Inflammatory macrophage treated with lipopolysaccharide for 1 hour (primary cell): ENCODE data around the gene SLC6A14.

Experiments
- DNase-seq, 2 donors: peaks; one replicate each; pipeline ENCODE4 v3.0.0-alpha.2; 2020 to 2022

SLC6A14 gene, protein sequence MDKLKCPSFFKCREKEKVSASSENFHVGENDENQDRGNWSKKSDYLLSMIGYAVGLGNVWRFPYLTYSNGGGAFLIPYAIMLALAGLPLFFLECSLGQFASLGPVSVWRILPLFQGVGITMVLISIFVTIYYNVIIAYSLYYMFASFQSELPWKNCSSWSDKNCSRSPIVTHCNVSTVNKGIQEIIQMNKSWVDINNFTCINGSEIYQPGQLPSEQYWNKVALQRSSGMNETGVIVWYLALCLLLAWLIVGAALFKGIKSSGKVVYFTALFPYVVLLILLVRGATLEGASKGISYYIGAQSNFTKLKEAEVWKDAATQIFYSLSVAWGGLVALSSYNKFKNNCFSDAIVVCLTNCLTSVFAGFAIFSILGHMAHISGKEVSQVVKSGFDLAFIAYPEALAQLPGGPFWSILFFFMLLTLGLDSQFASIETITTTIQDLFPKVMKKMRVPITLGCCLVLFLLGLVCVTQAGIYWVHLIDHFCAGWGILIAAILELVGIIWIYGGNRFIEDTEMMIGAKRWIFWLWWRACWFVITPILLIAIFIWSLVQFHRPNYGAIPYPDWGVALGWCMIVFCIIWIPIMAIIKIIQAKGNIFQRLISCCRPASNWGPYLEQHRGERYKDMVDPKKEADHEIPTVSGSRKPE

DNA sequence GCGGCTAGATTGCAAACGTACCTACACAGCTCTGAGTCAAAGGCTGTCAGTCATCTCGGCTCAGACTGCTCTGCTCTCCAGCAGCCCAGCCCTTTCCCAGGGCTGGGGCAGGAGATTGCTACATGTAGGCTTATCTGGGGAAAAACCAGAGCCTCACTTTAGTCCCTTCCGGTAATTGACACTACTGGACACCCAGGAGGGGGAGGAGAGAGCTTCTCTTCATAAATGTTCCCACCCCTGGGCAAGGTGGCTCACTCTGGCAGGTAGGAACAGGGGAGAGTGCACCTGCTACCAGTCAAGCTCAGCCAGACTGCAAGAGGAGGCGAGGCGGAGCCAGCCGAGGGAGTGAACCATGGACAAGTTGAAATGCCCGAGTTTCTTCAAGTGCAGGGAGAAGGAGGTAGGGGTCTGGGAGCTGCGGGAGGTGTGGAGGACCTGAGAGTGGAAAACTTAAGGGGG lies at the start of gene SLC6A14:
TSS of gene SLC6A14 (plus strand) at position 249 of the 459 bp plus-strand sequence. CDS start at position 353, 104 bp downstream.
- DNase-seq = no peak

DNA sequence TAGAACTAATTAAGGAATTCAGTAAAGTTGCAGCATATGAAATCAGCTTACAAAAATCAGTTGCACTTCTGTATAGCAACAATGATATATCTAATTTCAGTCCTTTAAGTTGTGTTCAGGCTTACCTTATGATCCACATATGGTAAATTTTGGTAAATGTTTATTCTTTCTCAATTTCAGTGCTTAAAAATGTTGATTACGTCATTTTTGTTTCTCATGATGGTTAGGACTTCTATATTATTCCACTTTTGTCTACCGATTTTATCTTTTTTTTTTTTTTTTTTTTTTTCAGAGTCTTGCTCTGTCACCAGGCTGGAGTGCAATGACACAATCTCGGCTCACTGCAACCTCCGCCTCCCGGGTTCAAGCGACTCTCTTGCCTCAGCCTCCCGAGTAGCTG lies 40.7 kb upstream of the SLC6A14 start:
- DNase-seq = no peak

DNA sequence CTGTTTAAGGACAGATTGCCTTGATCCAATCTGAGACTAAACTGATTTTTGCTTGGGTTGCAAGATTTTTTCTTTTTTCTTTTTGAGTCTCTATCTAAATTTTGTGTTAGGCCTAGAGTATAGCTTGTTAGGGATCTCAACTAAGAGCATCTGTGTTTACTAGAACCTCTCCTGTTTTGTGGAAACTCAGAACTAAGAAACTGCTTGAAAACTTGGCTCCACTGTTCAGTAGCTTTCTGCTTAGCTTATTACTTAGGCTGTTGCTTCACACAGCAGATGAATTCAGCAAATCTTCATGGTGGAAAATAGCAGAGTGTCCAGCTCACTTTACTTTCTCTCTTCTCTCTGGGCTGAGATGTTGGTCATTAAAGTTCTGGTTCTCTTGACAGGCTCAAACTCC lies 36.7 kb upstream of the SLC6A14 start:
- no peak for DNase-seq

DNA sequence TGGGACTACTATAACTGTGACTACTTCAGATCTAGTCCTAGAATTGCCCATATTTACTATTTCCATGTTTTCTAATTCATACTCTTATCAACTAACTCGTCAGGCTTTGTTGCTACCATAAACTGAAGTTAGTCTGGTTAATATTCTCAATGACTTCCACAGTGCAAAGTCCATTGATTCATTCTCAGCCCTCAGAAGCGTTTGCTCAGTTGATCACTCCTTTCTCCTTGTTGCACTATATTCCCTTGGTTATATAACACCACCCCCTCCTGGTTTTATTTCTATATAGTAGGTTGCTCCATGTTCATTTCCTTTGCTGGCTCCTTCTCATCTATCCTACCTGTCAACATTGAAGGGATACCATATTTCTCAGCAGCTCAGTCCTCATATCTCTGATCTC lies 27.2 kb upstream of the SLC6A14 start:
- no peak for DNase-seq

DNA sequence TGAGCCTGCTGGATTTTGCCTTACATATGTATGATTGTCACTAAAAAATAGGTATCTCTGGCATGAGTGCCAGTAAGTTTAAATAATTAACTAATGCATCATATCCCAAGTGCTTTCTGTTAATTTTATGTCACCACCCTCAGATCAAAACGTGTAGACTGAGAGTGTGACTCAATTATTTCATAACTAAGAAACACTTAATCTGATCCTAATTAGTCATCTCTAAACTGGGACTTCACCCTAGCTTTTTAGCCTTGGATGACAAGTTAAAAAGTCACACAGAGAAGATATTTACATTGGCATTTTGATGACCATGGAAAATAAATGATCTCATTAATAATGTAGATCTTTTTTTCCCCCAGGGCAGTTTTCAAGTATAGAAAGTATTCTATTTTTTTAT lies 23.1 kb upstream of the SLC6A14 start:
- no peak for DNase-seq

DNA sequence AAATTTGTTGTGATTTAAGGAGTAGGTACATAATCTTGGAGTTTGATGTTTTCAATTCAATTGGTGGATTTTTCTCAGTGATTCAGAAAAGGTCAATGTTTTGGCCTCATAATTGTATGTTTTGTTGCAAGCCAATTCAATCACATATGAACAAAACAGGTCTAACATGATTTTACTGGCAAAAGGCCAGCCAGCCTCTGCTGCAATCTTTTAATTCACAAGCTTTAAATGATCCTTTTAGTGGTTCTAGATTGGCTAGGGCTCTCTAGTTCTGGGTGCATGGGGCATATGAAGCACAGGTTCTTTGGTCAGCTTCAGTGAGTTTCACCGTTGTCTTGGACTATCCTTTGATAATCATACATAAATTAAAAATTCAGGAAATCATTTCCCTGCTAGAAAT lies 19.2 kb upstream of the SLC6A14 start:
- no peak for DNase-seq

DNA sequence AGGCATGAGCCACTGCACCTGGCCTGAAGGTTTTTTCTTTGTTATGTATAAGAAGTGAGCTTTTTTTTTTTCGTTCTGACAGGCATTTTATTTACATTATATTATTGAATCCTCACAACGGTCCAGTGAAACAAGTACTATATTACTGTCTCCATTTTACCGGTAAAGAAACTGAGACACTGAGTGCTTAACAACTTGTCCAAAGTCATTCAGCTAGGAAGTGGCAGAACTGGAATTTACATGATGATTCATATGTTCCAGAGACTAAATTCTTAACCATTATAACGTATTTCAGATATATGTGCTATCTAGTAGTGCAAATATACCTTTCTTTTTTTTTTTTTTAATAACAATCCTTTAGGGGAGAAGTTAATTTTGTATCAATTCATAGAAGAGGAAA lies 18.4 kb upstream of the SLC6A14 start:
- no peak for DNase-seq

DNA sequence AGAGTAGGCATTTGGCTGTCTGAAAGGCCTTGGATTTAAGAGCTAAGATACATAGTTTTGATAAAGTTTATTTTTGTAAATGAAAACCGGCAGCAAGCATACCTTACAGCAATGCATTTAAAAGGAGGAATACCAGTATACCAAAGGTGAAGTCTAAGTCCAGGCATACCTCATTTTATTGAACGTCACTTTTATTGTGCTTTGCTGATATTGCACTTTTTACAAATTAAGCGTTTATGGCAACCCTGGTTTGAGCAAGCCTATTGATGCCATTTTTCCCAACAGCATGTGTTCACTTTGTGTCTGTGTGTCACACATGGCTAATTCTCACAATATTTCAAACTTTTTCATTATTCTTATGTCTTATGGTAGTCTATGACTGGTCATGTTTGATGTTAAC lies 8.4 kb upstream of the SLC6A14 start:
- no peak for DNase-seq

DNA sequence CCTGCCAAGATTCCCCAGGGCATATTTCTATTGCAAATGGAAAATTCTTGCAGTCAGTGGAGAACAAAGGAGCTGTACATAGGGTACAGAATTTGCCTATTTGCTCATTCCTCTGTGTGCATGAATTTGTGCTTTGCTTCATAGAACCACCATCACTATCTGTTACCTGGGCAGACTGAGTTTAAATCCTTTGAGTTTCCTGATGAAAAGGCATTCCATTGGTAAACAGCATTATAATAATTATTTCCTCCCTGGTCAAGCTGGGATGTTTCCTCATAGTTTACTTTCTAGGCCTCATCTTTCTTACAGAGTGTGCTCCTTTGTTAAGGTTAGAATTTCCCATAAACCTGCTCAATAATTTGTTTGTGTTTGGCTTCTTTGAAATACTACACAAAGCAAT lies 809 bp upstream of the SLC6A14 start:
- DNase-seq = no peak

DNA sequence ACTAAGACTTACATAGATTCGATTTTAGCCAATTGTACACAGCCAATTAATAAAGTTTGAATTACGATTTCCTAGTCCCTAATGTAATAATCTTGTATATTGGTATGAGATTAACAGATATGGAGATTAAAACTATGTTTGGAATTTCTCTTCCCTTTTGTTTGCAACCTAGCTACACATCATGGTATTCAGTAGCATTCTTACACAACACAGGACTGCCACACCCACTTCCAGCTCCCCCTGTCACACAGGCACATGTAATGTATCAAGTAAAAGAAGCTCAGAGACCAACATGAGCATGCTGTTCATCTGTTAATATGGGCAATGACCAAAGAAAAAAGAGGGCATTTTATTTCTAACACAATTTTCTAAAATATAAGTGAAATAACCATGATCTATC lies 12.8 kb downstream of the SLC6A14 start:
- DNase-seq = no peak

DNA sequence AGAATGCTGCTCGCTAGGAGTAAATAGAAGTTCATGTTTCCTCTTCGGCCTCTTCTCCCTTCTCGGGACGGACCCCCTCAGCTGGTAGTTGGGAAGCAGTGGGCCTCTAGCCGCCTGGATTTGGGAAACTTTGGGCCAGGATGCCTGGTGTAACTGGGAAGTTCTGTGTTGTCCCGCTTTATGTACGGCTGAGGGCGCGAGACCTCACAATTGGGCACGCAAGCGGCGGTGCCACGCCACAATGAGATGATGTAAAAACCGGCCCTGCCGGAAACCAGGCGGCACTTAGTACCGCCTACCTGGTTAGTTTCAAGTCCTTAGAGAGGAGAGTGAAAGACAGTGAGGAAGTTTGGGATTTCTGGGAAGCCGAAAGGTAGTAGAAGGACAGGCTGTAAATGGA lies 26.4 kb downstream of the SLC6A14 start, which contains the start of gene CT83:
TSS of gene CT83 (minus strand) at position 155 of the 400 bp plus-strand sequence. CDS start at position 35, 120 bp downstream.
- no peak for DNase-seq

DNA sequence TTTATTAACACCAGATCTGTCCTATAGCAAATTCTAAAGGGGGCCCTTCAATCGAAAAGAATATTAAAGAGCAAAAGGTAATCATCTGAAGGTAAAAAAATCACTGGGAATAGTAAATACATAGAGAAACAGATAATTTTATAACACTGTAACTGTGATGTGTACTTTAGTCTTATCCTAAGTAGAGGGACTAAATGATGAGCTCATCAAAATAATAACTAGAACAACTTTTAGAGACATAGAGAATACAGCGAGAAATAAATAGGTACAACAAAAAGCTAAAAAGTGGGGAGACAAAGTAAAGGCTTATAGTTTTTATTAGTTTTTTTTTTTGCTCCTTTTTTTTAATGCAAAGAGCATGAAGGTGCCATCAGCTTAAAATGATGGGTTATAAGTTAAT lies 43.7 kb downstream of the SLC6A14 start:
- no peak for DNase-seq

DNA sequence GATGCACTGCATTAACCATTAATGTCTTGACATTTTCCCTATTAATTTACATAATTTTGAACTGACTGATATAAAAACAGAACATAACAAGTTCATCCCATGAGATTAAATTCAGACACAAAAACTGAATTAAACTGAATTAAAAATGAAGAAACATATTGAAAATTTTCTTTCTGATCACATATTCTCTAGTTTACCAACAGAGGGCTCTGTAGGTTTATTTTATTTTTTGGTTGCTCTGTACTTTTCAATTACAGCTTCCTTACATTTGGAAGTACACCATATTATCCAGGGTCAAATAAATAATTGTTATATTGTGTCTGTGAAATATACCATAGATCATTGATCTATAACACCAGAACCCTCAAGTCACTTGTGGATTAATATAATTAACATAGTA lies 53.7 kb downstream of the SLC6A14 start:
- no peak for DNase-seq

DNA sequence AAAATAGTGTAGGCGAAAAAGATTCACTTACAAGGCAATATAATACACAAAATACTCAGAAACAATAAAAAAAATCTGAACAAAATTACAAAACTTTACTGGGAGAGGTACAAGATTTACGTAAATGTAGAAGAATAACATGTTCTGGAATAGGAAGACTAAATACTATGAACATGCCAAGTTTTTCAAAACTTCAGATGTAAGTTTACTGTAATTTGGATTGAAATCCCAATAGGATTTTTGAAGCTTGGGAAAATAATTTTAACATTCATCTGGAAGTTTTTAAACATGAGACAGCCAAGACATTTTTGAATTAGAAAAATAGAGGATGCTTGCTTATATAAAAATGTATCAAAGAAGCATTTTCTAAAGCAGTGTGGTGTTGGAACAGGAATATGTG lies 56.9 kb downstream of the SLC6A14 start:
- DNase-seq = no peak

DNA sequence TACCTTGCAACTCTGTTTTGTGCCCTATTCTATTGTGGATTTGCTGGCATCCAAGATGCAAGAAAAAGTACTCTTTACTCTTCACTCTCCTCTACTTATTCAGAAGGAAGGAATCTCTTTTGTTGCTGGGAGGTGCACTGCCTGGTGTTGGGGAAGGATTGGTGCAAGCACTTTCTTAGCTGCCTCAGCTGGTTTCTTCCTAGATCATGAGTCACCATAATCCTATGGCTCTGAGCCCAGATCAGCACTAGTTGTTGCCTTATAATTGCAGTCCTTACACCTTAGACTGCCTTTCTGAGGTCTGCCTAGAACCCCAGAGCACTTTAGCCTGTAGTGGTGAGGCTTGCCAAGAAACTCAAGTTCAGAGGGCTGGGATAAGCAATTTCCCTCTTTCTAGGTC lies 63.4 kb downstream of the SLC6A14 start:
- no peak for DNase-seq
